ENCODE measurements around the gene POU2AF1. TPM values are rescaled to one million over a fixed set of nuclear protein-coding genes. Genes with fewer than 3 reads are reported as not detected.

Gene POU2AF1
- total and polyA plus RNA-seq, 2 of the 8 experiments (the other 6 are each of a cell fraction or from before 2014, with no cell fraction given), result not detected

GRCh38 chr11:111325259-111325658 lies 53.8 kb downstream of the POU2AF1 start (continued):
- TF ChIP-seq CHD7 (IDR thresholded peaks at IDR 0.05; ENCODE audit: insufficient replicate concordance, low read length), result no peak
- TF ChIP-seq SRF (IDR thresholded peaks at IDR 0.05; ENCODE audit: low read depth, low read length), result no peak
- no peak for TF ChIP-seq TEAD4 (IDR thresholded peaks at IDR 0.05; ENCODE audit: low read depth, low read length)

Measured in H1 (cell line).